GM12801 (cell line): ENCODE measurements around the gene HOXB2.

Source experiments
- TF ChIP-seq, protein P1 (sequence below): IDR thresholded peaks from one replicate; pipeline ENCODE4 v1.5.1; 2011; ENCODE audit warnings: control low read depth; ENCODE audit not compliant: insufficient read length; ENCODE audit errors: extremely low read depth

Gene HOXB2

DNA sequence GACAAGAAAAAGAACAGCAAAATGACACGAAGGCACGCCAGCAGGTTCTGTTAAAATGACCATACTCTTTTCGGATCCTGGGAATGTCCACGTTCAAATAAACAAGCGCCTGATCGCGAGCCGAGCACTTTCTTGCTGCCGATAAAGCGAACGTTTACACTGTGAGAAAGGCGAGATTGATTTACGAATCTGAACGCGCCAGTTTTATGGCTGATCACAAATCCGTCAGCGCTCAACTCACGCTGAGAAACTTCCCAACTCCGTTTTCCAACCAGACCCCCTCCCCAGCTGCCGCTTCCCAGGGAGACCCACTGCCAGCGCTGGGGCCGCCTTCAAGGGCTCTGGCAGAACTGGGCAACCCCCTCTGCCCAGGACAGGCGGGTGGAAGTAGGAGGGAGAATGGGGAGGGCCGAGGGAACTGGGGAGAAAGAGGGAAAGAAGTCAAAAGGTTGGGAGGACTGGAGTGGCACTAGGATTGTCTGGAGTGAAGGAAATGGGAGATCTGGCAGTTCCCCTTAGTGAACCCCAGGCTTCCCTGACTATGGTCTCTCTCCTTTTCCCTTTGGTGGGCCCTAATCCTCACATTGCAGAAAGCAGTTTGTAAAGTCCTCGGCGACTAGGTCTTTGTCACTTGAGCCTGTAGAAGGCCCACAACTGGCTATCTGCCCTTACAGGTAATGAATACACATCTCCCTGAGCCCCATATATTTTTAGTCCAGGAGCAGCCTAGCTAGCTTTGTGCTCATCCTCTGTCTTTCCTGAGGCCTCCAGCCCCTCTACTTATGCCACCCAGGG lies 26.3 kb upstream of the HOXB2 start:
- TF ChIP-seq, protein P1, sequence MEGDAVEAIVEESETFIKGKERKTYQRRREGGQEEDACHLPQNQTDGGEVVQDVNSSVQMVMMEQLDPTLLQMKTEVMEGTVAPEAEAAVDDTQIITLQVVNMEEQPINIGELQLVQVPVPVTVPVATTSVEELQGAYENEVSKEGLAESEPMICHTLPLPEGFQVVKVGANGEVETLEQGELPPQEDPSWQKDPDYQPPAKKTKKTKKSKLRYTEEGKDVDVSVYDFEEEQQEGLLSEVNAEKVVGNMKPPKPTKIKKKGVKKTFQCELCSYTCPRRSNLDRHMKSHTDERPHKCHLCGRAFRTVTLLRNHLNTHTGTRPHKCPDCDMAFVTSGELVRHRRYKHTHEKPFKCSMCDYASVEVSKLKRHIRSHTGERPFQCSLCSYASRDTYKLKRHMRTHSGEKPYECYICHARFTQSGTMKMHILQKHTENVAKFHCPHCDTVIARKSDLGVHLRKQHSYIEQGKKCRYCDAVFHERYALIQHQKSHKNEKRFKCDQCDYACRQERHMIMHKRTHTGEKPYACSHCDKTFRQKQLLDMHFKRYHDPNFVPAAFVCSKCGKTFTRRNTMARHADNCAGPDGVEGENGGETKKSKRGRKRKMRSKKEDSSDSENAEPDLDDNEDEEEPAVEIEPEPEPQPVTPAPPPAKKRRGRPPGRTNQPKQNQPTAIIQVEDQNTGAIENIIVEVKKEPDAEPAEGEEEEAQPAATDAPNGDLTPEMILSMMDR, result no peak

DNA sequence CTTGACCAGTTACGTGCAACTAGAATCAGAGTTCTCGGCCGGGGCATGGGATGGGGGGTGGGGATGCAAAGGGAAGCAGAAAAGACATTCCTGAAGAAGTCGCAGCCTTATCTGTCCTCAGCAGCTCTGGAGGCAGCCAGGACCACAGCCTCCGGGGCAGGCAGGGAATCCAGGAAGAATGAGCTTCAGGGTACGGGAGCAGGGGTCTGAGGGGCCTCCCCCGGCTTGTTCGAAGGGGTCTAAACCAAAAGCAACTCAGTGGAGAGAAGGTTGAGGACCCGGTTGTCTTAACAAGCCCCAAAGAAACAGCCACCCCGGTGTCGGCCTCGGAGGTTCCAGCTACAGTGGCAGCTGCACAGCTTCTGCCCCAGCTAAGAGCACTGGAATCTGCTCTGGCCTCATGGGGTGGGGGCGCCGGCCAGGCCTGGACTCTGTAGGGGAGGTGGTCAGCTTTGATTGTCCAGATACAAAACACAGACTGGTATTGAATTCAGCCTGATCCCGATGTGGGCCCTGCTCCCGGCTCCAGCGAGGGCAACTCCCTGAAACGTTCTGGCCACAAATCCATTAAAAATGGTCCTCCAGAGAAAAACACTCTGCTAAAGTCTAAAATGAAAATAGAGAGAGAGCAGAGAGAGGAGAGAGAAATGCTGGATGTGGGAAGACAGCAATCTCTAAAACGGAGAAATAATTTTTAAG lies 25.6 kb upstream of the HOXB2 start:
- TF ChIP-seq, protein P1, result no peak

DNA sequence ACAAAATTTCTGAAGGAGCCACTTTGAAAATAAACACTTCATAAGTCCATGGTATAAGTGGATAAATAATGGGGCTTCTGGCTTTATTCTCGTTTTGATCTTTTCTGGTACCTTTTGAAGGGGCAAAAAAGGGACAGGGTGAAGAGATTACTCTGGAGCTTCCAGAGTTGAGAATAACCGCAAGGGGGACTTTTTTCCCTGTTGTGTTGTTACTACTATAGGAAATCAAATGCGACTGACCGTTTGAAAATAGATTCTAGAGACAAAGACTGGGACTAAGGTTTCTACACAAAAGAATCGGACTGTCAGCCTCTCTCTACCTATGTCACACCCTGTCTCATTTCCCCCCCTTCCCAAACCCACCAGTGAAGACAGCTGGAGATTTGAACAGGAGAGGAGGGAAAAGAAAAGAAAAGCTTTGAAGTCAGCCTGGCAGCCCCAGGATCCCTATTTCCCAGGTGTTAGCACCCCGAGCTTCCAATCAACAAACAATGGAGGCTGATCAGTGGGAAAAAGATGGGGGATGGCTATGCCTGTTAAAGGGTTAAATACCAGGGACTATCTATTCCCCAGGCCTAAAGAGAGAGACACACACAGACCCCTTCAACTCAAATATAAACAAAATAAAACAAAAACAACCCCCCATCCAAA lies 24.9 kb upstream of the HOXB2 start:
- TF ChIP-seq, protein P1, result no peak

DNA sequence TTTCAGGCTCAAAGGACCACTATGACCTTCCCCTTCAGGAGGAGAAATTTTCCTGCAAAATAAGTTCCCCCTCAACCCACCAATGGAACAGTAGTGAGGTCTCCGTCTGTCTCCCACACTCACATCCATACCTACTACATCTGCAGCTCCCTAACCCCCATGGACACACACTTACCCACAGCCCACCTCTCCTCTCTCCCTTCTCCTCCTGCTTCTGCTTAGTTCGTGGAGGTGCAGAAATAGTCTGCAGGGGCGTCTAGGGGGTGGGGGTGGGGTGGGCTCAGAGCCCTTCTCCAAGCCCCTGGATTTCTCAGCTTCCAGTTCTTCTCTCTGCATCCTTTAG lies 24.3 kb upstream of the HOXB2 start:
- TF ChIP-seq, protein P1, result no peak

DNA sequence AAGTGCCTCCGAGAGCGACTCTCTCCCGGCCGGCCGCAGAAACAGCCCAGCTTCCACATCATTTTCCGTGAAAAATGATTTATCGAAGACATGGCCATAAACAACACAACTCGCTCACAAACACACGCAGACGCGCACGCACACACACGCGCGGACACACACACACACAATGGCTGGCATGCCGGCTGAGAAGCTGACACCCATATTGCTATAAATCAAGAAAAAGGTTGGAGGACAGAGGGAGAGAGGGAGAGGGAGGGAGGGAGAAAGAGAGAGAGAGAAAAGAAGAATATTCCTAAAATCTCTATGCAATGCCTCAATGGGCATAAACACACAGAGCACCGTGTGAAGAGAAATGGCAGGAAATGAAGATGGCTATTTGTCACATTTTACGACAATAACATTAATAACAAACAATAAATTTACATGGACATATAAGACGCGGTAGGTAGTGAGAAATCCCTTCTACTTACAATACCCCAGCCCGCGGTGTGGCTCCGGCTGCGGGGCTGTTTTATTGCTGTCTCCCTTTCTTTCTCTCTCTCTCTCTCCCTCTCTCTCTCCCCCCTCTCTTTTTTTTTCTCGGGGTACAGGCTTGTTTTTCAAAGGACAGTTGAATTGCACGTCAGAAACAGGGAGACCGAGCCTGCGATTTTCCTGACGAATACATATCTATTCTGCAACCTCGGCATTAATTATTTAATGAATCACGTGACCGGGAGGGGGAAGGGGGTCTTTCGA lies 23.8 kb upstream of the HOXB2 start:
- TF ChIP-seq, protein P1, result no peak

DNA sequence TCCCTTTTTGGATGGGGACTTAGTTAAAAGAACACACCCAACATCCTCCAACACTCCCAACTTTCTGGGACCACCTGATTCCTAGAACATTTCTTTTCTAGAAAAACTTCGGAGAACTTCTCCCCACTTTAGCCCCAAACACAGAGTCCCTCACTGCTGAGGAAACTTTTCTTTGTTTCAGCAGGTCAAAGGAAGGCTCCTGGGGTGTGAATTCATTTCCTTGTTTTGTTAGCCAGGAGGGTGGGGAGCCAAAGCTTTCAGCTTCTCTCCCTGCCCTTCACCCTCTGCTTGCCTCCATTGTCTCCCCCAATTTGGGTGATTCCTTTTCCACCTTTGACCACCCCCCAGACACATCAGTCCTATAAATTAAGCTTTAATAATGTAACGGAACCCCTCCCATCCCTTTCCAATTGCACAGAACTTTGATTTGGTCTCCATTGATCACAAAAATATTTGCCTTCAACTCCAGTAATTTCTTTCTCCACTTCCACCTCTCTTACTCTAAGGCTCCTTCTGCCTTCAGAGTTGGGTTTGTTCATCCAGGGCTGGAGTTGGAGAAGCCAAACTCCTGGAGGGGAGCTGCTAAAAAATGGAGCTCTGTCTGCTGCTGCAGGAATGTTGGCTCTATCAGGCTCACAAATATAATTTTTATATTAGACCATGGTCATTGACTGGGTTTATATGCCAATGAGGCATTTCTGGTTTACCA lies 22.9 kb upstream of the HOXB2 start:
- TF ChIP-seq, protein P1, result no peak
